KOPT-K1 (cell line): ENCODE data around the gene INAVA.
A peak's percentile ranks its signal among the peaks of the same experiment; 100 is the strongest.

ENCODE experiments used
- H3K27ac ChIP-seq: fragments of 200-600 bp; sonication (generic); 2 replicates; pipeline ENCODE4 v1.5.1; 2016; ENCODE audit warnings: antibody characterized with exemption, mild to moderate bottlenecking, low read depth, low read length; ENCODE audit not compliant: poor library complexity, severe bottlenecking
- H3K36me3 ChIP-seq: fragments of 200-600 bp; sonication (generic); 2 replicates; pipeline ENCODE4 v1.5.1; 2017; ENCODE audit warnings: antibody characterized with exemption, mild to moderate bottlenecking, low read length, moderate library complexity; ENCODE audit not compliant: insufficient read depth
- H3K9me3 ChIP-seq: fragments of 200-600 bp; sonication (generic); 2 replicates; pipeline ENCODE4 v1.5.1; 2017; ENCODE audit warnings: antibody characterized with exemption, low read length, mild to moderate bottlenecking; ENCODE audit not compliant: insufficient read depth, poor library complexity, severe bottlenecking

Gene INAVA

DNA sequence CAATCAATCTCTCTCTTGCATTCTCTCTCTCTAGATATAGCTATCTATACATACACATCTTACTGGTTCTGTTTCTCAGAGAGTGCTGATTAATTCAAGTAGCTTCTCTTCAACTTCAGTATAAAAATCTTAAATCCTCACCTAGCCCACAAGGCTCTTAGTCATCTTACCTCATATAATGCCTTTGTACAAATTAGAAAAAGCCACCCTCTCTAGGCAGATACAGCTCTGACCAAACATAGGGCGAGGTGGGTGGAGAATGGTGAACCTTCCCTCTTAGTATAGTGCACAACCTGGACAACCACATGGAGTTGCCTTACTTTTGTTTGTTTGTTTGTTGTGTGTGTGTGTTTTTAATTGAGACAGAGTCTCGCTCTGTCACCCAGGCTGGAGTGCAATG, 5.1 kb upstream of the INAVA start:
- Histone ChIP-seq H3K36me3 (no peaks in the 10 kb centered on the region), H3K9me3 (no peaks in the 10 kb centered on the region), H3K27ac (peak overlapping the region; percentile 87)

GRCh38 chr1:200890027-200890426, 4.7 kb upstream of the INAVA start:
- H3K36me3 ChIP-seq, result no peaks in the 10 kb centered on the region
- no peaks in the 10 kb centered on the region for H3K9me3 ChIP-seq
- H3K27ac ChIP-seq, result peak overlapping the region; percentile 87

- H3K27ac ChIP-seq, result no peak overlapping the region
- H3K36me3 ChIP-seq, result no peaks in the 10 kb centered on the region
- no peaks in the 10 kb centered on the region for H3K9me3 ChIP-seq
Measured at GRCh38 chr1:200890818-200891773, 3.6 kb upstream of the INAVA start.

GRCh38 chr1:200891774-200892157, 2.9 kb upstream of the INAVA start:
- H3K36me3 ChIP-seq, result no peaks in the 10 kb centered on the region
- no peaks in the 10 kb centered on the region for H3K9me3 ChIP-seq
- no peak overlapping the region for H3K27ac ChIP-seq

DNA sequence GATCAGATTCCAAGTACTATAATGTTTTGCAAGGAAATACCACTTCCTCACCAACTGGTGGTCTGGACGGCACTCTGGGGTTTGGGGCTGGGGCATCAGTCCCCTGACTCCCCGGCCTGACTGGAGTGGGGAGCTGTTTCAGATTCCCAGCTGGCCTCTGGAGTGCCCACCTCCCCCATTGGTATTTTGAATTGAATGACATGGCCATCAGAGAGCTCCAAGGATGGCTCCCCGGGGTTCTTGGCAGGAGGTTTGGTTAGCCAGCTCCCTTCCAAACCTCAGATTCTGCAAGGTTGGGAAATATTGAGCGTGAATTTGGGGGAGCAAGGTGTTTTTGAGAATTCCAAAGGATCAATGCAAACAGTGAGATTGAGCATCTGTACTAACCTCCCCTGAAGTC, 2.2 kb upstream of the INAVA start:
- Histone ChIP-seq H3K9me3 (no peaks in the 10 kb centered on the region), H3K27ac (no peak overlapping the region), H3K36me3 (no peaks in the 10 kb centered on the region)

- Histone ChIP-seq H3K9me3 (no peaks in the 10 kb centered on the region), H3K27ac (no peak overlapping the region), H3K36me3 (no peaks in the 10 kb centered on the region)
Measured at GRCh38 chr1:200892958-200893357, 1.7 kb upstream of the INAVA start.

DNA sequence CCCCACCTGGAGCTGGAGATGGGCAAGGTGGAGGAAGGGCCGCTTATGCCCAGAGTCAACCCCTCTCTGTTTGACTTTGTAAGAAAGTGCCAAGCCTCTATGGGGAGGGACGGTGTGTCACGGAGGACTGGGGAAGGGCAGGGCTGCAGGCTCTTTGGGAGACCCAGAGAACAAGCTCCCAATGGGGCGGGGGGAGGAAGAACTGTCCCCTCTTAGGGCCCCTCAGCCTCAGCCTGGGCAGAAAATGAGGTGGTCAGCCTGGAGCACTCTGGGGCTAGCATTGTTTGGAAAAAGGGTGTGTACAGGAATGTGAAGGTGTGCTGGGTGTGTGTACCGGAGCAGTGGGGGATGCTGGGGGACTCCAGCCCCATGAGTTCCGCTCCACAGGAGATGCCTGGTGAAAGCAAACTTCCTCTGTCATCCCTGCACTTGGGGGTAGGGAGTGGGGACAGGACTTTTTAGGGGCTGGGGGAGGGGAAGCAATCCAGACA, 1.2 kb upstream of the INAVA start:
- Histone ChIP-seq H3K36me3 (no peaks in the 10 kb centered on the region), H3K9me3 (no peaks in the 10 kb centered on the region), H3K27ac (no peak overlapping the region)

DNA sequence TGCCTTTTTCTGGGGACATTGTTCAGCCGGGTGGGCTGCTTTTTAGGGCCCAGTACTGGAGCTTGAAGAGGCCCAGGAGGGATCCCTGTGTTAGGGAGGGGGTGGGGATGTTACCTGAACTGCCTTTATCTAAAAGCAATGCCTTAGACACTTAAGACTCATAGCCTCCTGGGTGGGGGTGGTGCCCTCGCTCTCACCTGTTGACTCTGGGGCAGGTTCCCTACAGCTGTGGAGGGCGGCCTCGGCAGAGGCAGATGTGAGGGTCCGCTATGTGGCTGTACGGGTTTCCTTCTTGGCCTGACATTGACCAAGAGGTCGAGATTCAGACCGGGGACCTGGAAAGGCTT, 716 bp downstream of the INAVA start:
- Histone ChIP-seq H3K36me3 (no peaks in the 10 kb centered on the region), H3K9me3 (no peaks in the 10 kb centered on the region), H3K27ac (no peak overlapping the region)

DNA sequence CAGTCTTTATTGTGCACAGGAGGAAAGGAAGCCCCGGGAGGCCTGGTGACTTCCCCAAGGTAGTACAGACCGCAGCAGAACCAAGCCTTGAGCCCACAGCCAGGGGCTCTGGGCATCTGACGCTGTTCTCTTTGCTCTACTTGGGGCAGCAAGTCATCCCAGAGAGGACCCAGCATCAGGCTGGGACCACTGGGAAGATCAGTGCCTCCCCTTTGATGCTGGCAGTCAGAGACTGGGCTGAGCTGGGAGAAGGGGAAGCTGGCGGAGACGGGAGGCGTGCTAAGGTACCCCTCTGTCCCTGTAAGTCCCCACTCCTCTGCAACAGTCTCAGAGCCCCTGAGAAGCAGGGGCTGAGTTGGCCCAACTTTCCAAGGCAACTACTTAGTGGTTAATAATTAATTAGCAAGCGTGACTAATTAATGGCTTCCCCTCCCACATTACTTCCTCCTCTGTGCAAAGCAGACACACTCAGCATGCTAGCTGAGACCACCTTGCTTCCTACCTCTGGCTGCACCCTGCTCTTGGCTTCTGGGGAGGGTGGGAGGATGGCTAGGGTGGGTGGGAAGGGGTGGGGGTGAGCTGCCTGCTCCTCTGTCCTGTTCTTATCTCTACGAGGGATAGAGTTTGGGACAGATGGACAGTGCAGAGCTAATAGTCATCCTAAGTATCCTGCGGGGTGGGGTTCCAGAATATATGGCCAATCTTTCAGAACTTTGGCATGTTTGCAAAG, 1.3 kb downstream of the INAVA start:
- Histone ChIP-seq H3K27ac (no peak overlapping the region), H3K9me3 (no peaks in the 10 kb centered on the region), H3K36me3 (no peaks in the 10 kb centered on the region)

GRCh38 chr1:200896531-200897196, 2.0 kb downstream of the INAVA start:
- Histone ChIP-seq H3K36me3 (no peaks in the 10 kb centered on the region), H3K9me3 (no peaks in the 10 kb centered on the region), H3K27ac (no peak overlapping the region)

GRCh38 chr1:200897259-200897658, 2.6 kb downstream of the INAVA start:
- H3K9me3 ChIP-seq, result no peaks in the 10 kb centered on the region
- no peaks in the 10 kb centered on the region for H3K36me3 ChIP-seq
- H3K27ac ChIP-seq, result no peak overlapping the region

GRCh38 chr1:200899015-200899386, 4.3 kb downstream of the INAVA start:
- no peaks in the 10 kb centered on the region for H3K36me3 ChIP-seq

DNA sequence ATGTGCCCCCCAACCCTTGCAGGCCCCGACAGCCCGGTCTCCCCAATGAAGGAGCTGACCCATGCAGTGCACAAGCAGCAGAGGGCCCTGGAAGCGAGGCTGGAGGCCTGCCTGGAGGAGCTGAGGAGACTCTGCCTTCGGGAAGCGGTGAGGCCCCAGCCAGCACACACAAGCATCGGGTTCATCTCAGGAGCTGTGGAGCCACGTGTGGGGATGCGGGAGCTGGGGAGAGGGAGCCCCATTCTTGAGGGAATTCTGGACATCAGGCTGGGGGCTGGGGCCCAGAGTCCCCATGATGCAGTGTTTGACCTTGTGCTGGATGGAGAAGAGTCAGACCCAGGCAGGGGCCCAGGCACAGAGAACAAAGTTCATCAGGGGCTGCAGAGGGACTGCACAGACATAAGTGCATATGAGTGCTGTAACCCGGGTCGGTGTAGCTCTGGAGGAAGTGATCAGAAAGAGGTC, 4.8 kb downstream of the INAVA start:
- Histone ChIP-seq H3K9me3 (no peaks in the 10 kb centered on the region), H3K36me3 (no peaks in the 10 kb centered on the region), H3K27ac (no peak overlapping the region)

More at GRCh38 chr1:200899015-200899386, 4.3 kb downstream of the INAVA start:
- no peaks in the 10 kb centered on the region for H3K9me3 ChIP-seq
- H3K27ac ChIP-seq, result no peak overlapping the region

GRCh38 chr1:200899954-200900867, 5.5 kb downstream of the INAVA start:
- H3K9me3 ChIP-seq, result no peaks in the 10 kb centered on the region
- no peaks in the 10 kb centered on the region for H3K36me3 ChIP-seq
- no peak overlapping the region for H3K27ac ChIP-seq
